Sigmoid colon (tissue), 7 donors: Measurements from ENCODE around the gene HIVEP3. TPM values are rescaled to one million over a fixed set of nuclear protein-coding genes. Genes with fewer than 3 reads are reported as not detected.

Source experiments
- DNase-seq: peaks from one replicate; pipeline ENCODE4 v3.0.0-alpha.2; 2019
- H3K27ac ChIP-seq, 4 donors: fragments of 200-600 bp; sonication (generic); one replicate each; pipeline ENCODE4 v1.5.1; 2016 to 2019; ENCODE audit warnings: mild to moderate bottlenecking in 1 of 4
- H3K27me3 ChIP-seq, 3 donors: fragments of 200-600 bp; sonication (generic); one replicate each; pipeline ENCODE4 v1.5.1; 2019; ENCODE audit warnings: mild to moderate bottlenecking in 1 of 3
- H3K36me3 ChIP-seq, 4 donors: fragments of 200-600 bp; sonication (generic); one replicate each; pipeline ENCODE4 v1.5.1; 2016 to 2019
- H3K4me1 ChIP-seq, 4 donors: fragments of 200-600 bp; sonication (generic); one replicate each; pipeline ENCODE4 v1.5.1; 2017 to 2019
- H3K4me3 ChIP-seq, 4 donors: fragments of 200-600 bp; sonication (generic); one replicate each; pipeline ENCODE4 v1.5.1; 2017 to 2019; ENCODE audit warnings: mild to moderate bottlenecking in 2 of 4, moderate library complexity in 1 of 4
- H3K9me3 ChIP-seq, 4 donors: fragments of 200-600 bp in 3 of 4; sonication (generic) in 3 of 4; one replicate each; pipeline versions ENCODE4 v1.5.1 to v1.6.1; 2013 to 2019
- CTCF ChIP-seq, 4 experiments: fragments of 450-650 bp in 3 of 4; fragments of 200-600 bp in 1 of 4; IDR thresholded peaks; one replicate each; pipeline ENCODE4 v1.5.1; 2016 to 2019; ENCODE audit warnings: antibody characterized with exemption in 4 of 4, mild to moderate bottlenecking in 3 of 4, moderate library complexity in 2 of 4
- EP300 ChIP-seq, 4 donors: sonication (generic); formaldehyde crosslinking; IDR thresholded peaks; one replicate each; pipeline ENCODE4 v1.6.1; 2017; ENCODE audit warnings: antibody characterized with exemption in 4 of 4
- POLR2A ChIP-seq, 2 donors: fragments of 450-650 bp; IDR thresholded peaks; one replicate each; pipeline ENCODE4 v1.6.1; 2016; ENCODE audit warnings: antibody characterized with exemption in 2 of 2, mild to moderate bottlenecking in 2 of 2, moderate library complexity in 2 of 2
- POLR2AphosphoS5 ChIP-seq, 4 donors: sonication (generic); formaldehyde crosslinking; IDR thresholded peaks; one replicate each; pipeline ENCODE4 v1.6.1; 2017; ENCODE audit warnings: antibody characterized with exemption in 4 of 4
- WGBS, 2 donors: extraction: QIAGEN DNeasy Blood & Tissue Kit; methylation state at CpG; one replicate each; pipeline ENCODE4 v1.1.7; 2013; 5-methylcytosine and 5-hydroxymethylcytosine counted together
- intact Hi-C: fragments of 100-400 bp; cut with DNase I; formaldehyde crosslinking; loops from one replicate; pipeline ENCODE4 v1.15.1; 2023
- polyA plus RNA-seq, 3 donors: library from polyadenylated mRNA; stranded (reverse); fragments of 200-250 nt; gene quantifications; one replicate each; pipeline ENCODE4 v1.2.3, GENCODE V29; 2013
- total RNA-seq, 4 donors: library from RNA; depleted of rRNA; stranded (reverse); fragments of >200 nt; gene quantifications; one replicate each; pipeline ENCODE4 v1.1.0, GENCODE V29; 2016
- donor health status: healthy with polysubstance abuse.
- donor health status: Bipolar disorder and iron deficiency.
- donor health status: healthy.

HIVEP3 gene
- total and polyA plus RNA-seq, 7 donors, result 1.4 to 7.8 (median 3.2) TPM

GRCh38 chr1:41712081-41712480 lies 206.6 kb downstream of the HIVEP3 start:
- Histone ChIP-seq H3K9me3 (no peaks in the 10 kb centered on the region), H3K4me1 (peaks cover 0 to 9% (median 3%) of the 10 kb centered on the region in 4 donors), H3K4me3 (no peak overlapping the region), H3K27me3 (no peaks in the 10 kb centered on the region), H3K36me3 (no peaks in the 10 kb centered on the region), H3K27ac (no peak overlapping the region)
- intact Hi-C loops, result no loop called here
- DNase-seq, result no peak
- 73 to 93% methylated on average over 12 of the region's 12 CpGs for WGBS, 2 donors
- TF ChIP-seq CTCF (IDR thresholded peaks at IDR 0.05) (no peak), POLR2AphosphoS5 (IDR thresholded peaks at IDR 0.05) (no peak), EP300 (IDR thresholded peaks at IDR 0.05) (no peak), POLR2A (IDR thresholded peaks at IDR 0.05) (no peak)

- TF ChIP-seq EP300 (IDR thresholded peaks at IDR 0.05), result no peak
- TF ChIP-seq CTCF (IDR thresholded peaks at IDR 0.05), result no peak
- TF ChIP-seq POLR2AphosphoS5 (IDR thresholded peaks at IDR 0.05), result no peak
- TF ChIP-seq POLR2A (IDR thresholded peaks at IDR 0.05), result no peak
- WGBS, 2 donors, result 27 to 82% methylated on average over 12 of the region's 12 CpGs
- intact Hi-C loops, result no loop called here
- Histone ChIP-seq H3K4me1 (peaks cover 0 to 9% (median 3%) of the 10 kb centered on the region in 4 donors), H3K9me3 (no peaks in the 10 kb centered on the region), H3K27me3 (no peaks in the 10 kb centered on the region), H3K27ac (no peak overlapping the region), H3K36me3 (no peaks in the 10 kb centered on the region), H3K4me3 (no peak overlapping the region)
- no peak for DNase-seq
Measured at GRCh38 chr1:41711581-41711980, 207.1 kb downstream of the HIVEP3 start.

- Histone ChIP-seq H3K27me3 (no peaks in the 10 kb centered on the region), H3K4me1 (peaks cover 0 to 9% (median 3%) of the 10 kb centered on the region in 4 donors), H3K9me3 (no peaks in the 10 kb centered on the region), H3K4me3 (no peak overlapping the region), H3K36me3 (no peaks in the 10 kb centered on the region), H3K27ac (no peak overlapping the region)
- WGBS, 2 donors, result 95 to 96% methylated on average over 9 of the region's 9 CpGs
- no peak for TF ChIP-seq CTCF (IDR thresholded peaks at IDR 0.05)
- TF ChIP-seq POLR2AphosphoS5 (IDR thresholded peaks at IDR 0.05), result no peak
- no peak for TF ChIP-seq POLR2A (IDR thresholded peaks at IDR 0.05)
- TF ChIP-seq EP300 (IDR thresholded peaks at IDR 0.05), result no peak
- DNase-seq, result no peak
- intact Hi-C loops, result no loop called here
Measured at GRCh38 chr1:41710980-41711379, 207.7 kb downstream of the HIVEP3 start.

GRCh38 chr1:41709873-41710272 lies 208.8 kb downstream of the HIVEP3 start:
- intact Hi-C loops, result no loop called here
- Histone ChIP-seq H3K4me1 (peaks cover 0 to 9% (median 3%) of the 10 kb centered on the region in 4 donors), H3K27me3 (no peaks in the 10 kb centered on the region), H3K9me3 (no peaks in the 10 kb centered on the region), H3K27ac (no peak overlapping the region), H3K4me3 (no peak overlapping the region), H3K36me3 (no peaks in the 10 kb centered on the region)
- DNase-seq, result no peak
- 70 to 88% methylated on average over 4 of the region's 4 CpGs for WGBS, 2 donors
- no peak for TF ChIP-seq EP300 (IDR thresholded peaks at IDR 0.05)
- no peak for TF ChIP-seq POLR2AphosphoS5 (IDR thresholded peaks at IDR 0.05)
- TF ChIP-seq CTCF (IDR thresholded peaks at IDR 0.05), result no peak
- no peak for TF ChIP-seq POLR2A (IDR thresholded peaks at IDR 0.05)

- H3K4me1 ChIP-seq, result peaks cover 0 to 8% (median 3%) of the 10 kb centered on the region in 4 donors
Measured at GRCh38 chr1:41709331-41709730, 209.4 kb downstream of the HIVEP3 start.

More at GRCh38 chr1:41709331-41709730, 209.4 kb downstream of the HIVEP3 start:
- no peaks in the 10 kb centered on the region for H3K9me3 ChIP-seq
- H3K27me3 ChIP-seq, result no peaks in the 10 kb centered on the region
- no peaks in the 10 kb centered on the region for H3K36me3 ChIP-seq
- WGBS, 2 donors, result 78 to 85% methylated on average over 4 of the region's 4 CpGs
- no peak overlapping the region for H3K4me3 ChIP-seq
- TF ChIP-seq CTCF (IDR thresholded peaks at IDR 0.05) (no peak), POLR2A (IDR thresholded peaks at IDR 0.05) (no peak), POLR2AphosphoS5 (IDR thresholded peaks at IDR 0.05) (no peak), EP300 (IDR thresholded peaks at IDR 0.05) (no peak)
- intact Hi-C loops, result no loop called here
- DNase-seq, result no peak
- no peak overlapping the region for H3K27ac ChIP-seq
